ENCODE measurements around the gene APOL5. TPM values are rescaled to one million over a fixed set of nuclear protein-coding genes. Genes with fewer than 3 reads are reported as not detected.

Gene APOL5
- total RNA-seq, 2 experiments from 2014 or later: not detected

GRCh38 chr22:35761037-35761436 is 43.4 kb downstream of the APOL5 start:
- DNase-seq: no peak
- POLR2A ChIA-PET: no interaction called here
- ATAC-seq (ENCODE audit: low read depth): no peak
- no peak overlapping the region for H3K4me3 Mint-ChIP-seq
- no peaks in the 10 kb centered on the region for H3K36me3 Mint-ChIP-seq
- H3K27me3 Mint-ChIP-seq: peaks cover 3% of the 10 kb centered on the region
- no peaks in the 10 kb centered on the region for H3K9me3 Mint-ChIP-seq
- no peak overlapping the region for H3K27ac Mint-ChIP-seq
- no peaks in the 10 kb centered on the region for H3K4me1 Mint-ChIP-seq

GRCh38 chr22:35766654-35767580 is 49.2 kb downstream of the APOL5 start:
- POLR2A ChIA-PET: no interaction called here
- ATAC-seq (ENCODE audit: low read depth) (no peak), DNase-seq (no peak)
- Mint-ChIP-seq H3K36me3 (no peaks in the 10 kb centered on the region), H3K4me1 (no peaks in the 10 kb centered on the region), H3K4me3 (no peak overlapping the region), H3K27ac (no peak overlapping the region), H3K9me3 (no peaks in the 10 kb centered on the region), H3K27me3 (peaks cover 10% of the 10 kb centered on the region)

- DNase-seq: no peak
- H3K27me3 Mint-ChIP-seq: peaks cover 13% of the 10 kb centered on the region
- POLR2A ChIA-PET: no interaction called here
- no peaks in the 10 kb centered on the region for H3K9me3 Mint-ChIP-seq
- no peaks in the 10 kb centered on the region for H3K4me1 Mint-ChIP-seq
- no peak overlapping the region for H3K4me3 Mint-ChIP-seq
- no peak overlapping the region for H3K27ac Mint-ChIP-seq
- ATAC-seq (ENCODE audit: low read depth): no peak
- H3K36me3 Mint-ChIP-seq: no peaks in the 10 kb centered on the region
These were observed 52.3 kb downstream of the APOL5 start for GRCh38 chr22:35769974-35770373.

GRCh38 chr22:35775339-35775738 is 57.7 kb downstream of the APOL5 start:
- no peak overlapping the region for H3K4me3 Mint-ChIP-seq
- no peak for ATAC-seq (ENCODE audit: low read depth)
- no peak for DNase-seq
- H3K27me3 Mint-ChIP-seq: peaks cover 15% of the 10 kb centered on the region
- H3K4me1 Mint-ChIP-seq: no peaks in the 10 kb centered on the region
- no peaks in the 10 kb centered on the region for H3K9me3 Mint-ChIP-seq
- POLR2A ChIA-PET: no interaction called here
- H3K27ac Mint-ChIP-seq: no peak overlapping the region
- no peaks in the 10 kb centered on the region for H3K36me3 Mint-ChIP-seq

GRCh38 chr22:35777335-35777975 is 59.8 kb downstream of the APOL5 start:
- POLR2A ChIA-PET: no interaction called here
- no peaks in the 10 kb centered on the region for H3K4me1 Mint-ChIP-seq
- DNase-seq (no peak), ATAC-seq (ENCODE audit: low read depth) (no peak)
- H3K27me3 Mint-ChIP-seq: peaks cover 17% of the 10 kb centered on the region
- no peak overlapping the region for H3K4me3 Mint-ChIP-seq
- H3K27ac Mint-ChIP-seq: no peak overlapping the region
- H3K36me3 Mint-ChIP-seq: no peaks in the 10 kb centered on the region
- H3K9me3 Mint-ChIP-seq: no peaks in the 10 kb centered on the region

Other genes starting within 250 kb of the APOL5 start
- gene RASD2, start 177.0 kb upstream of the APOL5 start, total RNA-seq: not detected
- gene MB, start 100.5 kb upstream of the APOL5 start, total RNA-seq: not detected
- 10 to 100 TPM; 66.9 to 68.0 TPM for gene APOL6, start 69.4 kb upstream of the APOL5 start, total RNA-seq

All from activated naive CD8-positive, alpha-beta T cell treated with anti-CD3 and anti-CD28 coated beads, Interleukin-2, amount 10 ng/mL, durations not matched to agents 7 days and 5 days (primary cell).